Measurements from ENCODE around the gene C14orf180.

Gene C14orf180

DNA sequence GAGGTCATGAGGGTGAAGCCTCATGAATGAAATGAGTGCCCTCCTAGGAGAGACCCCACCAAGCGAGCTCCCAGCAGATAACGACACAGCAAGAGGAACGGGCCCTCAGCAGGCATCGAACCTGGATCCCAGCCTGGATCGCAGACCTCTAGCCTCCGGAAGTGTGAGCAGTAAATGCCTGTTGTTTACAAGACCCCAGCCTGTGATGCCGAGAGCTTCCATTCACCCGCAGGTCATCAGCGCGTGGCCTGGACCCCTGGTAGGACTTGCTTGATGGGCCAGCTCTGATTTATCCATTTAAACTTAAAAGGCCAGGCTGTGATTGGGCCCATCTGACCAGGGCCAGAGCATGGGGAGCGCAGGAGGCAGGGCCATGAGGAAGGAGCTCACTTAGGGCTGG lies 18.0 kb downstream of the C14orf180 start:
- H3K4me3 ChIP-seq (ENCODE audit: low read depth, low read length): no peak overlapping the region
- DNase-seq (ENCODE audit: low read depth, low spot score): no peak
- ChIA-PET POLR2A (no interaction called here), CTCF (no interaction called here)
- TF ChIP-seq, protein P1, sequence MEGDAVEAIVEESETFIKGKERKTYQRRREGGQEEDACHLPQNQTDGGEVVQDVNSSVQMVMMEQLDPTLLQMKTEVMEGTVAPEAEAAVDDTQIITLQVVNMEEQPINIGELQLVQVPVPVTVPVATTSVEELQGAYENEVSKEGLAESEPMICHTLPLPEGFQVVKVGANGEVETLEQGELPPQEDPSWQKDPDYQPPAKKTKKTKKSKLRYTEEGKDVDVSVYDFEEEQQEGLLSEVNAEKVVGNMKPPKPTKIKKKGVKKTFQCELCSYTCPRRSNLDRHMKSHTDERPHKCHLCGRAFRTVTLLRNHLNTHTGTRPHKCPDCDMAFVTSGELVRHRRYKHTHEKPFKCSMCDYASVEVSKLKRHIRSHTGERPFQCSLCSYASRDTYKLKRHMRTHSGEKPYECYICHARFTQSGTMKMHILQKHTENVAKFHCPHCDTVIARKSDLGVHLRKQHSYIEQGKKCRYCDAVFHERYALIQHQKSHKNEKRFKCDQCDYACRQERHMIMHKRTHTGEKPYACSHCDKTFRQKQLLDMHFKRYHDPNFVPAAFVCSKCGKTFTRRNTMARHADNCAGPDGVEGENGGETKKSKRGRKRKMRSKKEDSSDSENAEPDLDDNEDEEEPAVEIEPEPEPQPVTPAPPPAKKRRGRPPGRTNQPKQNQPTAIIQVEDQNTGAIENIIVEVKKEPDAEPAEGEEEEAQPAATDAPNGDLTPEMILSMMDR (IDR thresholded peaks at IDR 0.05; ENCODE audit: insufficient read depth, low read length, missing control alignments): no peak

DNA sequence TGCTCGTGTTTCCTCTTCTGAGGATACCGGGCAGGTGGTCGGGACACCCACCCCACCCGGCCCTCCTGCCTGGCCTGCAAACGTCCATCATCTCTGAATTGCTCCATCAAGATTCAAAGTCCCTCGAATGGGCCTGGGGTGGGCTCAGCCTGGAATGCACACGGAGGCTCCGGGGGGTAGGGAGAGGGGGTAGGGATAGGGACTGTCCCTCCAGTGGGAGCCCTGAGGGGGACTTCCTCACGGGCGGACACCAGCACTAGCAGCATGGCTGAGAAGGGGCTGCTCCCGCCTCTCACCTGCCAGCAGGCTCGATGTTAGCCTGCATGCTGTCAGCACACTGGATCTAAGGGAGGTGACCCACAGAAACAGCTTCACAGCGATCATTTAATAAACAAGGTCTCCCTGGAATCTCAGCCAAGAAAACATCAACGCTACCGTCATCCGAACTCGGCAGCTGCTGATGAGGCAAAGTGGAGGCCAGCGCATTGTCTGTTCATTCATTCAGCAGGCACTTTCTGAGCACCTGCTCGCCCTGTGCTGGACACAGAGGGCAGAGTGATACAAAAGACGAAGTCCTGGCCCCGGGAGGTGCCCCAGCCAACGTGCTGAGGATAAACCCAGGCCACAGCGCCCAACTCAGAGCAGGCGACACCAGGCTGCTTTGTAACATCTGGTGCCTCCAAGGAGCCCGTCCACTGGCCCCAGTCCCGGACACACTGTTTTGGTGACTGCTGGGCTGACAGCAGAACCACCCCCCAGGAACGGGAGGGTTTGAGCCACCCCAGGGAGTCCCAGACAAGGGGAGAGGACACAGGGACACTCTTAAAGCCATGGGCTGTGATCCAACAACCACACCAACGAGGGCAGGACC lies 18.7 kb downstream of the C14orf180 start:
- no peak for DNase-seq (ENCODE audit: low read depth, low spot score)
- TF ChIP-seq, protein P1 (IDR thresholded peaks at IDR 0.05; ENCODE audit: insufficient read depth, low read length, missing control alignments): no peak
- H3K4me3 ChIP-seq (ENCODE audit: low read depth, low read length): no peak overlapping the region
- ChIA-PET POLR2A (no interaction called here), CTCF (no interaction called here)

DNA sequence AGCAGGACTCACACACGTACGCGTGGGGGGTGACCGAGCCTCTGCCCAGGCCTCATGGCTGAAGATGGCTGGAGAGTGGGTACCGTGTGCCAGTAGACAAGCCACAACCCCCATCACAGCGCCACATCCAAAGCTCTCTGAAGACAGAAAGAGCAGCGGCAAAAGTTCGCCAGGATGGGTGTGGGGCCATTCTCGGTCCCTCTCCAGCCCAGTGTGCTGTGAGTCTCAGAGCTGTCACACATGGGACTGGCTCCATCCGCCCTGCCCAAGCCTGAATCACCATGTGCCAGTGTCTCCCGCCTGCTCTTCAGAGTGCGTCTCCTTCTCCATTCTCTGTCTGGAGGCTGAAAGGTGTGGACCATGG lies 19.3 kb downstream of the C14orf180 start:
- no peak overlapping the region for H3K4me3 ChIP-seq (ENCODE audit: low read depth, low read length)
- ChIA-PET POLR2A (no interaction called here), CTCF (no interaction called here)
- no peak for DNase-seq (ENCODE audit: low read depth, low spot score)
- TF ChIP-seq, protein P1 (IDR thresholded peaks at IDR 0.05; ENCODE audit: insufficient read depth, low read length, missing control alignments): no peak

DNA sequence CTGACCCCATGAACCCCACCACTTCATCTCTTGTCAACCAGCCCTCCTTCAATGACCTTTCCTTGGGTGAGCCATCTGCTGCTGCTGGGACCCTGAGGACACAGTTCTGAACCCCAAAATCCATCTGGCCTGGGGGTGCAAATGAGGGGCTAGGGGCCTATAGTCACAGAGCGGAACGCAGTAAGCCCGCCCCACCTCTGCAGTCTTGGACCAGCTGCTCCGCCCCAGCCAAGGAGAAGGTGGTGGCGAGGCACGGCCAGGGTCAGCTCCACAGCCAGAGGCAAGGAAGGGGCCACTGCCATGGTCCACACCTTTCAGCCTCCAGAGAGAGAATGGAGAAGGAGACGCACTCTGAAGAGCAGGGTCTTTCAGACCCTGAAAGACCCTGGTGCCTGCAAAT lies 19.9 kb downstream of the C14orf180 start:
- ChIA-PET POLR2A (no interaction called here), CTCF (no interaction called here)
- DNase-seq (ENCODE audit: low read depth, low spot score): no peak
- TF ChIP-seq, protein P1 (IDR thresholded peaks at IDR 0.05; ENCODE audit: insufficient read depth, low read length, missing control alignments): no peak
- no peak overlapping the region for H3K4me3 ChIP-seq (ENCODE audit: low read depth, low read length)

DNA sequence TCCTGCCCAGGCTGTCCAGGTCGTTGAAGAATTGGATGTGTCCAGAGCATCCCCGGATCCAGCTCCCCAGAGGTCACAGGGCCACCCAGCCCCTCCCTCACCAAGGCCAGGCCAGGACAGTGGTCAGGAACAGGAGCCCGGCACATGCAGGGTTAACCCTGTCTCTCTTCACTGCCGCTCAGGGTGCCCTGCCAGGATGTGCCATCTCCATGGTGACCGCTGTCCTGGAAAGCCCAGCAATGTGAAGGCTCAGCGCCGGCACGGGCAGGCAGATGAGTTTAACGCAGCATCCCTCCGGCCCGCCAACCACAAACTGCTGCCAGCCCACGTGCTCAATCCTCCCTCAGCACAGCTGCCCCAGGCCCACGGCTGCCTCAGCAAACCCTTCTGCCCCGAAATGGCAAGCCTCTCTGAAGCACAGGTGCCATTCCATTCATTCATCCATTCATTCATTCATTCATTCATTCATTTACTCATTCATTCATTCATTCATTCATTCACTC lies 20.6 kb downstream of the C14orf180 start:
- CTCF ChIA-PET: no interaction called here
- POLR2A ChIA-PET: no interaction called here
- DNase-seq (ENCODE audit: low read depth, low spot score): no peak

DNA sequence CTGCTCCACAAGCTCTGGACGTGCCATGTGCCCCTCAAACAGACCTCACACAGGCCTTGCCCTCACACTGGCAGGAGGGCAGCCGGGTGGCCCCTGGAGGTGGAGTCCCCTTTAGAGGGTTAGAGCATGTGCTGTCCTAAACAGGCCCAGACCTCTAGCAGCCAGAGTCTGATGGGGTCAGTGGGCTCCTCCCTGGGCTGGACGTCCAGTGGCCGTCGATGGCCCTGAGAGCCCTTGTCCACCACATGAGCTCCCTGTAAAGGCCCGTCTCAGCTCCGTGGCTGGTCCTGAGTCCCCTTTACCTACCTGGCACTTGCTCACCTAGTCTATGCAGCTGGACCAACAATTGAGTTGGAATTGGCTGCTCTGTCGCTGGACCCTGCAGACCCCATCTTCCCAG lies 21.2 kb downstream of the C14orf180 start:
- H3K4me3 ChIP-seq (ENCODE audit: low read depth, low read length): no peak overlapping the region
- TF ChIP-seq, protein P1 (IDR thresholded peaks at IDR 0.05; ENCODE audit: insufficient read depth, low read length, missing control alignments): no peak
- POLR2A ChIA-PET: no interaction called here
- DNase-seq (ENCODE audit: low read depth, low spot score): no peak
- CTCF ChIA-PET: no interaction called here

More for the DNA sequence above, 20.6 kb downstream of the C14orf180 start:
- TF ChIP-seq, protein P1 (IDR thresholded peaks at IDR 0.05; ENCODE audit: insufficient read depth, low read length, missing control alignments): no peak
- H3K4me3 ChIP-seq (ENCODE audit: low read depth, low read length): no peak overlapping the region
